GM20000 (cell line): ENCODE measurements around the gene PLXNB3.

Experiments used
- DNase-seq: peaks from one replicate; pipeline ENCODE4 v3.0.0; 2012; ENCODE audit warnings: low spot score
- TF ChIP-seq, protein P1 (sequence below): IDR thresholded peaks from 2 replicates; pipeline ENCODE4 v1.5.1; 2012; ENCODE audit warnings: mild to moderate bottlenecking, control low read depth; ENCODE audit errors: extremely low read depth, missing control alignments

PLXNB3 gene

GRCh38 chrX:153734871-153735270 is 29.2 kb upstream of the PLXNB3 start:
- TF ChIP-seq, protein P1, sequence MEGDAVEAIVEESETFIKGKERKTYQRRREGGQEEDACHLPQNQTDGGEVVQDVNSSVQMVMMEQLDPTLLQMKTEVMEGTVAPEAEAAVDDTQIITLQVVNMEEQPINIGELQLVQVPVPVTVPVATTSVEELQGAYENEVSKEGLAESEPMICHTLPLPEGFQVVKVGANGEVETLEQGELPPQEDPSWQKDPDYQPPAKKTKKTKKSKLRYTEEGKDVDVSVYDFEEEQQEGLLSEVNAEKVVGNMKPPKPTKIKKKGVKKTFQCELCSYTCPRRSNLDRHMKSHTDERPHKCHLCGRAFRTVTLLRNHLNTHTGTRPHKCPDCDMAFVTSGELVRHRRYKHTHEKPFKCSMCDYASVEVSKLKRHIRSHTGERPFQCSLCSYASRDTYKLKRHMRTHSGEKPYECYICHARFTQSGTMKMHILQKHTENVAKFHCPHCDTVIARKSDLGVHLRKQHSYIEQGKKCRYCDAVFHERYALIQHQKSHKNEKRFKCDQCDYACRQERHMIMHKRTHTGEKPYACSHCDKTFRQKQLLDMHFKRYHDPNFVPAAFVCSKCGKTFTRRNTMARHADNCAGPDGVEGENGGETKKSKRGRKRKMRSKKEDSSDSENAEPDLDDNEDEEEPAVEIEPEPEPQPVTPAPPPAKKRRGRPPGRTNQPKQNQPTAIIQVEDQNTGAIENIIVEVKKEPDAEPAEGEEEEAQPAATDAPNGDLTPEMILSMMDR, result no peak
- no peak for DNase-seq

DNA sequence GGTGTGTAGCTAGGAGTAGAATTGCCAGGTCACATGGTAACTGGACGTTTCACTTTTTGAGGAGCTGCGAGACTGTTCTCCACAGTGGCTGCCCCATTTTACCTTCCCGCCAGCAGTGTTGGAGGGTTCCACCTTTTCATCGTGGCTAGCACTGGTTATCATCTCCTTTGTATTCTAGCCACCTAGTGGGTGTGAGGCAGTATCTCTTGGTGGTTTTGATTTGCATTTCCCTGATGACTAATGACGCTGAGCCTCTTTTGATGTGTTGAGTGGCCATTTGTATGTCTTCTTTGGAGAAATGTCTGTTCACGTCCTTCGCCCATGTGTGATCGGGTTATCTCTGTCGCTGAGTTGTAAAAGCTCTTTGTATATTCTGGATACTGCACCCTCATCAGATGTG is 28.8 kb upstream of the PLXNB3 start:
- TF ChIP-seq, protein P1, result no peak
- no peak for DNase-seq

DNA sequence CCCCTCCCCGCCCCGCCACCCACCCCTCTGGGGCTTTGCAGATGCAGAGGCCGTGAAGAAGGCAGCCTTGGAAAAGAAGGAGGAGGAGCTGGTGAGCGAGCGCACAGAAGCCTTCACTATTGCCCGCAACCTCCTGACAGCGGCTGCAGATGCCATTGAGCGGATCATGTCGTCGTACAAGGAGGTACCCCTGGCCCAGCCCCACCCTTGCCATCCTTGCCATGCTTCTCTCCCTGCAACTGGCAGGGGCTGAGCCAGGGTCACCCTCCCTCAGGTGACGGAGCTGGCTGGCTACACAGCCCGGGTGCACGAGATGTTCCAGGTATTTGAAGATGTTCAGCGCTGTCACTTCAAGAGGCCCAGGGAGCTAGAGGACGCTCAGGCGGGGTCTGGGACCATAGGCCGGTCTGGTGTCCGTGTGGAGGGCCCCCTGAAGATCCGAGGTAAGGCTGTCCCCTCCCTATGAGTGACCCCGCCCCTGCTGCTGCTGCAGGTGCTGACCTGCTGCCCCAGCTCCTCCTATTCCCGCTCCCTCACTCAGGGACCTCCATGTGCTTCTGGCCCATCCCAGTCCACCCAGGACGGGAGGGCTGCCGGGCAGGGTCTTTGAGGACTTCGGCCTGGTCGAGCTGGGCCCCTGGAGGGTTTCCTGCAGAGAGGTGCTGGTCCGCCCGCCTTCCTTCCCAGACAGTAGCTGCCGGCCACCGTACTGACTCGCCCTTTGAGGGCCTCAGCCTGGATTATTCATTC is 27.8 kb upstream of the PLXNB3 start:
- TF ChIP-seq, protein P1, result no peak
- no peak for DNase-seq

GRCh38 chrX:153736871-153737441 is 27.1 kb upstream of the PLXNB3 start:
- DNase-seq, result no peak
- TF ChIP-seq, protein P1, result no peak

- TF ChIP-seq, protein P1, result no peak
- no peak for DNase-seq
These were observed 25.9 kb upstream of the PLXNB3 start for GRCh38 chrX:153738056-153738605.

GRCh38 chrX:153739754-153740486 is 24.1 kb upstream of the PLXNB3 start:
- no peak for DNase-seq
- TF ChIP-seq, protein P1, result no peak
